GM18861 (cell line): ENCODE results near the gene RNF186.
"Not testable (repeated sequence)": the region's sequence is repeated elsewhere in the genome, so short reads cannot be mapped to it uniquely, and the experiment has no call there.

ENCODE experiments used
- ATAC-seq: cut with Tn5 transposase; IDR thresholded peaks from one replicate; pipeline ENCODE4 v1.9.1; 2021; ENCODE audit not compliant: unreplicated experiment

The RNF186 gene, protein sequence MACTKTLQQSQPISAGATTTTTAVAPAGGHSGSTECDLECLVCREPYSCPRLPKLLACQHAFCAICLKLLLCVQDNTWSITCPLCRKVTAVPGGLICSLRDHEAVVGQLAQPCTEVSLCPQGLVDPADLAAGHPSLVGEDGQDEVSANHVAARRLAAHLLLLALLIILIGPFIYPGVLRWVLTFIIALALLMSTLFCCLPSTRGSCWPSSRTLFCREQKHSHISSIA

DNA sequence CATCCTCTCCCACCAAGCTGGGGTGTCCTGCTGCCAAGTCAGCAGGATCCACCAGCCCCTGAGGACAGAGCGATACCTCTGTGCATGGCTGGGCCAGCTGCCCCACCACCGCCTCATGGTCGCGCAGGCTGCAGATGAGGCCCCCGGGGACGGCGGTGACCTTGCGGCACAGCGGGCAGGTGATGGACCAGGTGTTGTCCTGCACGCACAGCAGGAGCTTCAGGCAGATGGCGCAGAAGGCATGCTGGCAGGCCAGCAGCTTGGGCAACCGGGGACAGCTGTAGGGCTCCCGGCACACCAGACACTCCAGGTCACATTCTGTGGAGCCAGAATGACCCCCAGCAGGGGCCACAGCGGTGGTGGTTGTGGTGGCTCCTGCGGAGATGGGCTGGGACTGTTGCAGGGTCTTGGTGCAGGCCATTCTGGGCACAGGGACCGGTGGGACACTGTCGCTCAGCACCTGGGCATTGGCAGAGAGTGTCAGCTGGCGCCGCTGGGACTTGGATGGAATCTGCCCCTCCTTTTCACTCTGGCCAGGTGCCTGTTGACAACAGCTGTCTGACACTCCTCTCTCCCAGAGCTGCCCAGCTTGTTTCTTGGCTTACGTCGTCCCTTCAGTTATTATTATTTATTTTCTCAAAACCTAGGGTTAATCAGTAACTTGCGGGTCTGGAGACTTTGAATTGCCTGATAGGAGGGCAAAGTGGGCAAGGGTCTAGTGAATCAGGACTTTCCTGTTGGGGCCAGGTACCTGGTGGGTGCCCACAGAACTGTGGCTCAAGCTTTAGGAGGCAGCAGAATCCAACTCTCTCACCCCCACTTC, at the start of gene RNF186:
Gene RNF186, minus strand, starts transcription at position 603 of the 823 bp plus-strand sequence. Its CDS starts 182 bp downstream, at position 421.
- no peak for ATAC-seq

DNA sequence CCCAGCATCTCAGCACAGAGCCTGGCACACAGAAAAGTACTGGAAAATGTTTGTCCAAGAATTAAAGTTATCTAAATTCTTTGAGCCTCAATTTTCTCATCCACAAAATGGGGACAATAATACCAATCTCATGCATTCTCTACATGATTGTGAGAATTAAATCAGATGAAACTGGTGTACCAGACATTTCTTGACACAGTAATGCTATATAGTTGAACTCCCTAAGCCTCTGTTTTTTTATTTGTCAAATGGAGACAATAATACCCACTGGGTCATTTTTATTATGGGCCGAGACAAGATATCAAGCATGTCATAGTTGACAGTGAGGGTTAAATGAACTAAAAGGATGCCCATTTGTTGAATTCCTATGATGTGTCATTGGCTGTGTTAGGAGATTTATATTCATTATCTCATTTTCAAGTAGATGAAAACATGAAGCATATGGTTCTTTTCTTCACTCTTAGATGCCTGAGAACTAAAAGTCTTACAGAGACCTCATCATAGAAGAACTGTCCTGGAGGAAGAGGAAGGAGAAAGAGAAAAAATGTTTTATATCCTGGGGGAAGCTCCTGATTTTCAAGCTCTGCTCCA, 49.6 kb upstream of the RNF186 start:
- no peak for ATAC-seq

DNA sequence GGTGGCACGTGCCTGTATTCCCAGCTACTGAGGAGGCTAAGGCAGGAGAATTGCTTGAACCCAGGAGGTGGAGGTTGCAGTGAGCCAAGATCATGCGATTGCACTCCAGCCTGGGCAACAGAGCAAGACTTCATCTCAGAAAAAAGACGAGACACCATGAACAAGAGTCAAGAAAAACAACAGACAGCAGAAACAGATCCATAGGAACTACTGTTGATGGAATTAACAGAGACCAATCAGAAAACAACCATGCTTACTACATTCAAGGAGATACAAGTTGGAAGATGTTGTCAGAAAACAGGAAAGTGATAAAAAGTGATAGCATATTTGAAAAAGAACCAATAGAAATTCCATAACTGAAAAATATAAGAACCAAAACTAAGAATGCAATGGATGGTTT, 47.9 kb upstream of the RNF186 start:
- no peak for ATAC-seq

DNA sequence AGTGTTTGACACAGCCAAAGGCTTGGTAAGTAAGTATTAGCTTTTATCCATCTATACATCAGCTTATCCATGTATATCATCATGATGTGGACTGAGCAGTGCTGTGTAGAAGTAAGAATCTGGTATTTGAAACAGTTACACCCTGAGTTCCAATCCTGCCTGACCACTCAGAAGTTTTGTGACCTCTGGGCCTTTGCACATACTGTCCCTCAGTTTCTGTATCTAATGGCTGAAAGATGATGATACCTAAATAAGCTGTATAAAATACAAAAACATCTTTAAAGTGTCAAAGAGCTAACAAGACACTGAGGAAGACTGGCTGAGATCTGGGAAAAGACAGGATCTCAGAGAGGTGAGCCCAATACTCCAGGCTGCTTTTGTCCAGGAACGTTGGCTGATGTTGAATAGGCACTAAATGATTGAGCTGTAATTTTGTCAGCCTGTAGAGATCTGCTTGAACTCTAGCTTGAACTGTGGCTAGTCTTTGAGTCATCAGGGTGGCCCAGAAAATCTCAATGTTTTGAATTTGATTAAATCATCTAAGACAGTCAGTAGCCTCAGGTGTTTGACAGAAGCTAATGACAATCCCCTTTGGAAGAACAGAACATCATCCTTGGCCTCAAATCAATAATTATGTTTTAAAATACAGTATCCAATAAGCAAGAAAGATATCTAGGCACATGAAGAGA, 46.9 kb upstream of the RNF186 start:
- ATAC-seq = no peak

DNA sequence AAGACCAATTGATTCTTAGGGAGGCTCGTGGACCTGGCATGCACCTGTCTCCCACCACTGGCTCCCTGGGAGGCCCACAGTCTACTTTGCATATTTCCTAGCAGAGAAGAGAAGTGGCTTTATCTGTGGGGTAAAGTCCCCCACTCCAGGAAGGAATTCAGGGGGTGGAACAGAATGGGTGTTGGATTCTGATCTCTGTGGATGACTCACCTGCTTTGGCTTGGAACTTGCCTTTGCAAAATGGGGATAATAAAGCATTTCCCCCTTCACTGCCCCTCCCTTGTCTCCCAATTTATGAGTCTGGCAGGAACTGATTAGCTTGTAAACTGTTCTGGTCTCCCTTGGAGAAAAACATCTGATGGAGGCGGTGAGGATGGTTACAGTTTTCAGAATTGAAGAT, 46.0 kb upstream of the RNF186 start:
- ATAC-seq = no peak

DNA sequence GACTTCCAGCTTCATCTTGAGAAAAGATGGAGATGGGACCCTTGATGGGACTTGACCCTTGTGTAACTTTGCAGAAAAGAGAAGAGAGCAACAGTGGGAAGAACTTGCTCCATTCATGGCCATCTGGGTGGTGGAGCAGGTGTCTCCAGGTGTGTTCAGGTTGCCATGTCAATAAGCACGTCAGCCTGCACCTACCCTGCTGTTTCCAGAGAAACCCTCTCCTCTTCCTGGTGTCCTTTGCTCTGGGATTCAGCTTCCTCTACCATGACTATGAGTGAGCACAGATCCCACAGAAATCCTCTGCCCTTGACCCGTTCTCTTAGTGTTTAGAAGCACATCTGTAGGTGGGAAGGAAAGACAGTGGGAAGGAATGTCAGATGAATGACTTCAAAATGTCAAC, 45.3 kb upstream of the RNF186 start:
- ATAC-seq = no peak

DNA sequence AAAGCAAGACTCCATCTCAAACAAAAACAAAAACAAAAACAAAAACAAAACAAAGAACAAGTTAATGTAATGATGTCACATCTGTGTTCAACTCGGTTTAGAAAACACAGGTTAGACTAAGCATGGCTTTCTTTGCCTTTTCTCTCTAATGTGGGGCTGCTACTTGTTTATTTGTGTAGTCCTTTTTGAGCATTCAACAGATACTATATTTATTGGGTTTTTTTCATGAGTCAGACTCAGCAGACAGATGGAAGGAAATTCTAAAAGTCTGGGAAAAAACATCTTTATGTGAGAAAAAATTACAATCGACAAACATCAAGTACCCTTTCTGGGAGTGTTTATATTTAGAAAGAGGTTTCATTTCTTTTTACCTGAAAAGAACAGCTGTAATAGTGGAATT, 44.8 kb upstream of the RNF186 start:
- no peak for ATAC-seq

DNA sequence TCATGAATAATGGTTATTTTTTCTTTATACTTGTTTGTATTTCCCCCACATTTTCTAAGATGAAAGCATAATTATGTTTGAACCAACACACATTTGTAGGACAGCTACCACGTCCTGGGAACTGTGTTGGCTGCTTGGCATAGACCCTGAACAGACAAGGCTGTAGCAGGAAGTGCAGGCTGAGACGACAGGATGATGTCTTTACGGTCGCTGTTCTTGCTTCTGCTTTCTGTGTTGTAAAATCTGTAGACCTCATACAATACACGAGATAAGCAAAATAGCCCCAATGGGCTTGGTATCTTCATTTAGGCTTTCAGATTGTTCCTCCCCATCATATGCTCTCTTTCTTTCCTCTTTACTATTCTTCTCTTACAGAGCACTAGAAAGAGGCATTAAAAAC, 43.8 kb upstream of the RNF186 start:
- no peak for ATAC-seq

DNA sequence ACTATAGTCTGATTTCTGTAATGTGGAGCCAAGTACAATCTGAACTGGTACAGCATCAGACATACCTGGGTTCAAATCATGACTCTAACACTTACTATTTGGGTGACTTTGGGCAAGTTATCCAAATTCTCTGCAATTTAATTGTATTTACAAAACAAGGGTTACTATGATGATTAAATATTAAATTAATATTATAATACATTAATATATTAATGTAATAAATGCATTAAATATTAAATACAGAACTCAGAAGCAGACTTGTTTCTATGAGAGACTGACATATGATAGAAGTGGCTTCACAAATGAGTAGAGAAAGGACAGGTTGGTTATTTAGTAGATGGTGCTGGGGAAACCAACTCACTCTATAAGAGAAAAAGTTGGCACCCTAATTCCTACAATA, 39.8 kb upstream of the RNF186 start:
- ATAC-seq = no peak

DNA sequence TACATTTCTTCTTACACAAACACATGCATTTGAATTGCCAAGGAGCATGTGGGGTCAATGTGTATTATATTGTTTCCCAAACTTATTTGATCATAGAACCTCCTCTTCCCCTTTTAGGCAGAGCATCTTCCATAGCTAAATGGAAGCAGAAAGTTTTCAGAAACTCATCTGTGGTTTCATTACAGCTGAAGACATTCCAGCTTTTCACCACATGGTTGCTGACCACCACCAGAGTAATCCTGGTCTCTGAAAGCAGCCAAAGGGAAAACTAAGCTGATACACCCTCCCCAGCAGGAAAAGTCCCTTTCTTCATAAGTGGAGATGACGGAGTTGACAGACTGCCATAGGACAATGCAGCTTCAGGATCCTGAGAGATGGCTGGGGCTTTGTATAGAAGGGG, 37.0 kb upstream of the RNF186 start:
- ATAC-seq = no peak

DNA sequence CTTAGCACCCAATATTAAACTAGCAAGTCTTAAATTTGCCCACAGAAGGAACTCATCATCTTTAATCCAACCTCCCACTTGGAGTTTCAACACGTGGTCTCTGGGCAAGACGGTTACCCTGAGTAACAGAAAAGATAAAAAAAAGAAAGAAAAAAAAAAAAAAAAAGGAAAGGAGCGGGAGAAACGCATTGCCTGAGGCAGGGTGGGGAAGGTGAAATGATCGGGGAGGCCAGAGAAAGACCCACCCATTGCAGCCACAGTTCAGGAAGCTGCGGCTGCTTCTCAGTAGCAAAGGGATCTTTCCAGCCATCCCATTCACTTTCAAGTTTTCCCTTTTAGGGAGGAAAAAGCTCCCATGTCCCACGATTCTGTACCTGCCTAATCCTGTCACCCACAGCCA, 35.1 kb upstream of the RNF186 start:
- ATAC-seq = no peak

DNA sequence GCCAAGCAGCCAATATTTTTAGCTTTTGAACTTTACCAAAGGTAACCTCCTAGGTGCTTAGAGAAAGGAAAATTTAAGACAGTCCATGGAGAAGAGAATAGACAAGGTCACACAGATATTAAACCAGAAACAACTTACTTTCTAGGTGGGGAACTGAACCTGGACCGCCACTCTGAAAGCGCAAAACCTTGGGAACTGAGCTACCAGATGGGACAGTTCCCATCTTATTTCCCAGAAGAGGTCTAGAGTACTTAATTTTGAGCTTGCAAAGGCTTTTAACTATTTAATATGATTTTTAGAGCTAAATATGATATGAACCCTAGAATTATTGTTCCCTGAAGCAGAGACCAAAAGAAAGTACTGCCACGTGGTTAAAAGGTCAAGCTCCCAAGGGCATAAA, 34.2 kb upstream of the RNF186 start:
- not testable (repeated sequence) for ATAC-seq

DNA sequence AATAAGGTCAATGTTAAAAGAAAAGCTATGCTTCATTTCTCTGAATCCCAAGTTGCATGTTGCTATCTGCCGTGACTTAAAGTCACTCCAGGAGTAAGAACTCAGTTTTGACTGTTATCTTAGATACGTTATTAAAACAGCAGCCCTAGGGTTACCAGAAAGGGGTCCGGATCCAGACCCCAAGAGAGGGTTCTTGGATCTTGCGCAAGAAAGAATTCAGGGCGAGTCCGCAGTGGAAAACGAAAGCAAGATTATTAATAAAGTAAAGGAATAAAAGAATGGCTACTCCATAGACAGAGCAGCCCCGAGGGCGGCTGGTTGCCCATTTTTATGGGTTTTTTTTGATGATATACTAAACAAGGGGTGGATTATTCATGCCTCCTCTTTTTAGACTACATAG, 32.3 kb upstream of the RNF186 start:
- ATAC-seq = not testable (repeated sequence)

DNA sequence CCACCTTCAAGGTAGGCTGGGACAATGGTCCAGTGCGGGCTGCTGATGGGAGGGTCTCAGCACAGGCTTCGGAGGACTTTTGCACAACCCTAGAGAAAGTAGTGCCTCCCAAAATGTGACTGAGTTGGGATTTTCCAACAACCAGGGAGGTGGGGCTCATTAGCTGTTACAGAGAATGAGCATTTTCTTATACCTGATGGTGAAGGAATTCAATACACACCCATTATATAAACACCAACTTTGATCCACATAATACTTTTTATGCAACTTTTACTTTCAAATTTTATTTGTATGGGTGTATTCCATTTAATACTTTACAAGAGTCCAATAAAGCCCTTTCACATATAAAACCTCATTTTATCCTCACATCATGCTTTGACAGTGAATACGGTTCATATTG, 31.3 kb upstream of the RNF186 start:
- no peak for ATAC-seq

DNA sequence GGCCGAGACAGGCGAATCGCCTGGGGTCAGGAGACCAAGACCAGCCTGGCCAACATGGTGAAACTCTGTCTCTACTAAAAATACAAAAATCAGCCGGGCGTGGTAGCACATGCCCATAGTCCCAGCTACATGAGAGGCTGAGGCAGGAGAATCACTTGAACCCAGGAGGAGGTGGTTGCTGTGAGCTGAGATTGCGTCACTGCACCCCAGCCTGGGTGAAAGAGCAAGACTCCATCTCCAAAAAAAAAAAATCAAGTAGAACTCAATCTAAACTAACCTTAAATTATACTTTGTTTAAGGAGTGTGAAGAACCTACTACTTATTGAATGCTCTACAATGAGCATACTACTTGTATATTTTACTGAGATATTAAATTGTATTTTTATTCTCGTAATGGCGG, 30.5 kb upstream of the RNF186 start:
- no peak for ATAC-seq

DNA sequence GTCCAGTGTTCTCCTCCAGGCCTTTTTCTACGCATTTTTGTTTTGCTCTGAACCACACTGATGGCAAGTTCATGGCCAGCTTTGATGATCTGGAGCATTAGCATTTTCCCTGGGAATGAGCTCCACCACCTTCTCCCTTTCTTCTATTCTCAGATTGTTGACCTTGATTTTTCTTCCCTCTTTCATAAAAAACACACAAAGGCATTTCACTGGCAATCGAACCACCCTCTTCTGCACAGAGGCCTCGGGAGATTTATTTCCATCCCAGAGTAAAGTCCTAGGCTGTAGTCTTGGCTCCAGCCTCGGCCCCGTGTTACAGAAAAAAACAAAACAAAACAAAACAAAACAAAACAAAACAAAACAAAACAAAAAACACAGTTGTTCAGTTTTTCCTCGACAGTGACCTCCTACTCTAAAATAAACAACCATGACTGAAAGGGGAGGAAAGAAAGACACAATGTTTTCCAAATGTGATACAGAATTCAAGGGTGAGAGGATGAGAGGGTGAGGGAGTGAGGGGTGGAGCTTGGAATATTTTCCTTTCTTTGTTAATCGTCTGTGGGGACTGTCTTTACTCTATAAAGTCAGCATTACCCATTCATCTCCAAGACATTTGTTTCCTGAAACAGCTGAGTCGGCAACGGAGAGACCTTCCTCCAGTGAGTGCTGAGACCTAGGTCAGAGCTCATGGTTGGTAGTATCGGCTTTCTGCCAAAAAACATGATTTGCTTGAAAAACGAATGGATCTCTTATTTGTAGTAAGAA, 29.8 kb upstream of the RNF186 start:
- no peak for ATAC-seq

DNA sequence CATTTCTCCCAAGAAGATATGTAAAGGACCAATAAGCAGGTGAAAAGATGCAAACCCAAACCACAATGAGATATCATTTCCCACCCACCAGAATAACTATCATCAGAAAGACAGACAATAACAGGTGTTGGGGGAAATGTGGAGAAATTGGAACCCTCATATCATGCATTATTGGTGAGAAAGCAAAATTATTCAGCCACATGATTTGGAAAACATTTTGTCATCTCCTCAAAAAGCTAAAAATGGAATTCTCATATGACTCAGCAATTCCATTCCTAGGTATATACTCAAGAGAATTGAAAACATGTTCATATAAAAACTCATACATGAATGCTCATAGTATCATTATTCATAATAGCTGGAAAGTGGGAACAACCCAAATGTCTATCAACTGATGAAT, 25.1 kb upstream of the RNF186 start:
- ATAC-seq = no peak

DNA sequence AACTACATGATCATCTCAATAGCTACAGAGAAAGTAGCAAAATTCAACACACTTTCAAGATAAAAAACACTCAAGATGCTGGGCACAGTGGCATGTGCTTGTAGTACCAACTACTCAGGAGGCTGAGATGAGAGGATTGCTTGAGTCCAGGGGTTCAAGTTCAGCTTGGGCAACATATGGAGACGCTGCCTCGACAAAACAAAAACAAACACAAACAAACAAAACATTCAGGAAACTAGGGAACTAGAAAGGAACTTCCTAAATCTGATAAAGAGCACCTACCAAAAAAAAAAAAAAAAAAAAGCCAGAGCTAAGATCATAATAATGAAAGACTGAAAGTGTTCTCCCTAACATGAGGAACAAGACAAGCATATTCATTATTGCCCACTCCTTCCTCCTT, 22.8 kb upstream of the RNF186 start:
- ATAC-seq = no peak

DNA sequence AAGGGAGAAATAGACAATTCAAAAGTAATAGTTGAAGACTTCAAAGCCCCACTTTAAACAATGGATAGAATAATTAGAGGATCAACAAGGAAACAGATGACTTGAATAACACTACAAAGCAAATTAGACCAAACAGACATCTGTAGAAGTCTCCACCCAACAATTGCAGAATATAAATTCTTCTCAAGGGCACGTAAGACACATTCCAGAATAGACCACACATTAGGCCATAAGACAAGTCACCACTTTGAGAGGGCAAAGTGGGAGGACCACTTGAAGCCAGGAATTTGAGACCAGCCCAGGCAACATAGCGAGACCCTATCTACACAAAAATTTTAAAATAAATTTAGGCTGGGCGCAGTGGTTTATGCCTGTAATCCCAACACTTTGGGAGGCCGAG, 20.5 kb upstream of the RNF186 start:
- no peak for ATAC-seq

DNA sequence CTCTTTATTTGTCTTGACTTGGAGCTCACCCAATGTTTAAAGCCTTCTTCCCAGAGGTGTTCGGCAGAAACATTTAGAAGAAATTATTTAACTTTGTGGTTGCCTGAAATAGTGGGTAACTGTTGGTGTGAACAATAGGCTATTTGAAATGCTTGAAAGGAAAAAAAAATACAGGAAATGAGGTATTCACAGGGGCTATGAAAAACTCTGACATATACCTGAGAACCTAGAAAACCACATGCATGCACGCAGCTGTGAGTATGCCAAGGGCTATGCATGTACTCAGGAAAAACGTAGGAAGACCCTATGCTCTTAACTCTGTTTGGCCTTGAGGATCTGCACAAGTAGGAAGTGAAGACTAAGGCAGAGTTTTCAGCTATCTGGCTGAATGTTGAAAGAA, 16.4 kb upstream of the RNF186 start:
- no peak for ATAC-seq

DNA sequence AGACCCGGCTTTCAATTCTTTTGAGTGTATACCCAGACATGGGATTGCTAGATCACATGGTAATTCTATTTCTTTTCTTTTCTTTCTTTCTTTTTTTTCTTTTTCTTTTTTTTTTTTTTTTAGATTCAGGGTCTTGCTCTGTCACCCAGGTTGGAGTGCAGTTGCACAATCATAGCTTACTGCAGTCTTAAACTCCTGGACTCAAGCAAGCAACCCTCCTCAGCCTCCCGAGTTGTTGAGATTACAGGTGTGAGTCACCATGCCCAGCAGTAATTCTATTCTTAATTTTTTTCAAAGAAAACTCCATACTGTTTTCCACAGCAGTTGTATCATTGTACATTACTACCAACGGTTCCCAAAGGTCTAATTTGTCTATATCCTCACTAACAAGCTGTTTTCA, 13.5 kb upstream of the RNF186 start:
- ATAC-seq = no peak
